Body of pancreas (tissue), 4 donors: ENCODE data around the gene SCFD2. TPM values are rescaled to one million over a fixed set of nuclear protein-coding genes. Genes with fewer than 3 reads are reported as not detected.
A peak's percentile ranks its signal among the peaks of the same experiment; 100 is the strongest.

Source experiments
- ATAC-seq: fragments of 150-250 bp; one replicate; pipeline ENCODE4 v1.9.1; 2016
- DNase-seq, 4 donors: peaks; one replicate each; pipeline ENCODE4 v3.0.0-alpha.2; 2019
- H3K27ac ChIP-seq, 4 donors: fragments of 200-600 bp; sonication (generic); 1 replicate in 3 of 4; 2 replicates in 1 of 4; pipeline versions ENCODE4 v1.5.1 to v1.6.1; 2016 to 2019; ENCODE audit warnings: mild to moderate bottlenecking in 1 of 4, mixed read lengths in 1 of 4, moderate library complexity in 1 of 4
- H3K27me3 ChIP-seq, 2 donors: fragments of 200-600 bp; sonication (generic); one replicate each; pipeline ENCODE4 v1.6.0; 2016; ENCODE audit warnings: mild to moderate bottlenecking in 1 of 2
- H3K36me3 ChIP-seq, 2 donors: fragments of 200-600 bp; sonication (generic); replicated peaks in 1 of 2; 2 replicates each; pipeline ENCODE4 v1.5.1; 2016; ENCODE audit warnings: low read depth in 2 of 2; ENCODE audit not compliant: insufficient read depth in 1 of 2
- H3K4me1 ChIP-seq: fragments of 200-600 bp; sonication (generic); one replicate; pipeline ENCODE4 v1.6.0; 2016
- H3K4me3 ChIP-seq, 2 donors: fragments of 200-600 bp; sonication (generic); 1 replicate in 1 of 2; 2 replicates in 1 of 2; pipeline ENCODE4 v1.5.1; 2016 to 2019
- H3K9me3 ChIP-seq, 3 donors: fragments of 200-600 bp; sonication (generic); 1 replicate in 2 of 3; 2 replicates in 1 of 3; pipeline ENCODE4 v1.5.1; 2016
- POLR2A ChIP-seq, 3 donors: fragments of 450-650 bp; IDR thresholded peaks; one replicate each; pipeline ENCODE4 v1.6.1; 2016; ENCODE audit warnings: antibody characterized with exemption in 3 of 3, mild to moderate bottlenecking in 2 of 3
- WGBS, 2 donors: methylation state at CpG; one replicate each; pipeline ENCODE4 v1.1.5; 2017; 5-methylcytosine and 5-hydroxymethylcytosine counted together
- intact Hi-C: fragments of 100-400 bp; cut with DNase I; formaldehyde crosslinking; loops from one replicate; pipeline ENCODE4 v1.15.1; 2023
- total RNA-seq, 2 donors: library from RNA; depleted of rRNA; stranded (reverse); fragments of >200 nt; gene quantifications; one replicate each; pipeline ENCODE4 v1.1.0, GENCODE V29; 2016
- TF ChIP-seq, protein P1 (sequence below), 7 experiments: fragments of 450-650 bp in 4 of 7; fragments of 200-600 bp in 3 of 7; sonication (generic) in 3 of 7; IDR thresholded peaks; one replicate each; pipeline ENCODE4 v1.5.1; 2016 to 2019; ENCODE audit warnings: antibody characterized with exemption in 7 of 7

The SCFD2 gene
- total RNA-seq, 2 donors from 2014 or later, result 17.9 to 53.7 TPM

DNA sequence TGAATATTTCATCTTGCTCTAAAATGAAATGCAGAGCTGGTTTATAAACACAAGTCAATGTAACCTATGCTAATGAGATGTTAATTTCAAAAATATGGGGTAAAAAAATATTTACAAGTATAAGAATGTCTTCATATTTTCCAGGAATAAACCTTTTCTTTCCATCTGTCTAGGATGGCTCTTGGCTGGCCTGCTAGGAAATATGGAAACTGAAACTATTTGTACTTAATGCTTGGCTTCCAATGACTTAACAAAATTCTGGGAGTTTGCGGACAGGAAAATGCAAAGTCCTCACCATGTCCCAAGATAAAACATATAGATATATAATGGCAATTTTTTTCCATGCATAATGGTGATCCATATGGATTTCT lies 168.1 kb downstream of the SCFD2 start:
- no peak for ATAC-seq
- Histone ChIP-seq H3K27me3 (no peaks in the 10 kb centered on the region), H3K9me3 (no peaks in the 10 kb centered on the region), H3K27ac (no peak overlapping the region), H3K36me3 (no peaks in the 10 kb centered on the region), H3K4me3 (no peak overlapping the region), H3K4me1 (no peaks in the 10 kb centered on the region)
- intact Hi-C loops, result loop anchor here (10.0 kb wide), 2 partner anchors 607 to 1037 kb away; no protein-coding TSS in a partner anchor
- DNase-seq, result no peak
- 83 to 88% methylated on average over 1 of the region's 1 CpG for WGBS, 2 donors
- no peak for TF ChIP-seq POLR2A (IDR thresholded peaks at IDR 0.05)
- TF ChIP-seq, protein P1, sequence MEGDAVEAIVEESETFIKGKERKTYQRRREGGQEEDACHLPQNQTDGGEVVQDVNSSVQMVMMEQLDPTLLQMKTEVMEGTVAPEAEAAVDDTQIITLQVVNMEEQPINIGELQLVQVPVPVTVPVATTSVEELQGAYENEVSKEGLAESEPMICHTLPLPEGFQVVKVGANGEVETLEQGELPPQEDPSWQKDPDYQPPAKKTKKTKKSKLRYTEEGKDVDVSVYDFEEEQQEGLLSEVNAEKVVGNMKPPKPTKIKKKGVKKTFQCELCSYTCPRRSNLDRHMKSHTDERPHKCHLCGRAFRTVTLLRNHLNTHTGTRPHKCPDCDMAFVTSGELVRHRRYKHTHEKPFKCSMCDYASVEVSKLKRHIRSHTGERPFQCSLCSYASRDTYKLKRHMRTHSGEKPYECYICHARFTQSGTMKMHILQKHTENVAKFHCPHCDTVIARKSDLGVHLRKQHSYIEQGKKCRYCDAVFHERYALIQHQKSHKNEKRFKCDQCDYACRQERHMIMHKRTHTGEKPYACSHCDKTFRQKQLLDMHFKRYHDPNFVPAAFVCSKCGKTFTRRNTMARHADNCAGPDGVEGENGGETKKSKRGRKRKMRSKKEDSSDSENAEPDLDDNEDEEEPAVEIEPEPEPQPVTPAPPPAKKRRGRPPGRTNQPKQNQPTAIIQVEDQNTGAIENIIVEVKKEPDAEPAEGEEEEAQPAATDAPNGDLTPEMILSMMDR (IDR thresholded peaks at IDR 0.05), result no peak

DNA sequence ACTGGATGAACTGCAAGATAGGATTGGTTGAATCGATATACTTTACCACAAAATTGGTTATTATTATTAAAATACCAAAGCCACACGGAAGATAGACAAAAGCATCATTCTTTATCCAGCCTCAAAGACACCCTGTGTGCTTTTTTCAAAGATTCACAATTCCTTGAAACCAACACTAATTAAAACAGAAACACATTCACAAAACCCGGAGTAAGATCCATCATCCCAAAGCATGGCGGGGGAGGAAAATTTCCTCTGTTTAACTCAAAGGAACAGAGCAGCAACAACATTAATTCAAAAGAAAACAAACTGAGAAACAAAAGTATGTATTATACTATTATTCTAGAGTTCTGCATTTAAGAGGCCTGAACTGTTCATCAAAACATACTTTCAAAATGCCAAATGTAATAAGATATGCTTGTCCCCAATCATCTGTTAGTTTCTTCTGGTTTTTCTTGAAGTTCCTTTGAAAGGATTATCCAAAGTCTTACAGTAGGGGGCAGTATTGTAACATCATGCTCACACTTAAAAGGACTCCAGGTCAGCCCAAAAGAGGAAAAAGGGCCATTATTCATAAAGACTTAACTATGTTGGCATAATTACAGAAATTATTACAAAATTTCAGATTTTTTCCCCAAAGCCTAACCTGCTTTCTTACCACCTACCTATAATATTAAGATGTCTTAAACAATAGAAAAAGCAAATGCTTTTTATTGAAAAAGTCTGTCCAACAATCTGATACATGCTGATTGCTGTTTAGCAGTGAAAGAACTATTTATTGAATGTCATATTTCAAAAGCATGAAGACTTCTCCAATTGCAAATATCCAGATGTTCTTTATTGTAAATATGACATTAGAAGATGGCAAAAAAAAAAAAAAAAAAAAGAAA lies 168.7 kb downstream of the SCFD2 start:
- Histone ChIP-seq H3K4me3 (no peak overlapping the region), H3K27me3 (no peaks in the 10 kb centered on the region), H3K9me3 (no peaks in the 10 kb centered on the region), H3K36me3 (no peaks in the 10 kb centered on the region), H3K27ac (no peak overlapping the region), H3K4me1 (no peaks in the 10 kb centered on the region)
- WGBS, 2 donors, result 65 to 70% methylated on average over 4 of the region's 4 CpGs
- no peak for TF ChIP-seq POLR2A (IDR thresholded peaks at IDR 0.05)
- TF ChIP-seq, protein P1 (IDR thresholded peaks at IDR 0.05), result peak; percentile 45 to 80 (median 75)
- ATAC-seq (peak; percentile 62), DNase-seq (peak in 1 of 4 donors; percentile 3)
- intact Hi-C loops, result loop anchor here (10.0 kb wide), 2 partner anchors 608 to 1038 kb away; no protein-coding TSS in a partner anchor

DNA sequence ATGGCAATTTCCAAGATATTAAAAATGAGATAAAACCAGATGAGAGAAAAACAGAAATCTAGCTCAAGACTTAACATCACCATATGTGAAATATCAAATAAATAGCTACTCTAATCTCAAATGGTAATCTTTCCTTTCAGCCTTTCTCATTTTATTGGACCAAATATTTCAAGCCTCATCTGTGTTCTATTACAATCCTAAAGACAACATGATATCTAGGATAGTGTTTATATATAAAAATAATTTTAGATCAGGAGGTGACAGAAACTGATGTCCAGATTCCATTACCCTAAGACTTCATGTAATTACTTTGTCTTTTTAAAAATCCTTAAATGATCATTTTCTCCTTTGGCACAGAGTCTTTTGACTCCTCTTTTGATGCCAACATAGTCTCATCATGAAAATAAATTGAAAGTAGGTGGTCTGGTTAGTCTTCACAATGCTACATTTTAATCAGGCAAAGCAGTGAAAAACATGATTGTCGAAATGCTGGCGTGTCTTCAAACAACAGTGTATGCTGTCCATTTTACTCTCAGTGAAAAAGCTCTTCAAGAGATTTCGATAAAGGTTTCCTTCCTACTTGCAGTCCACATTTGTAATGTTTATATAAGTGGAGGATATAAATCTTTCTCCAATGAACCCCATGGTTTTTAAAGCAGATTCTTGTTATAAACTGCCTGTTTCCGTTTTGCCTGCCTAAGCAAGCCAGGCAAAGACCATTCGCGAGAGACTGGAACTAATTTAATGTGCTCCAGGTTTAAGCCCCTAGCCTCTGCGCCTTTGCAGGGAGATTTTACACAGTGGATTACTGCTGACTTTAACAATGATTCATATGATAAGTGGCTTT lies 169.8 kb downstream of the SCFD2 start:
- WGBS, 2 donors, result 59 to 84% methylated on average over 7 of the region's 7 CpGs
- no peak for DNase-seq
- intact Hi-C loops, result loop anchor here (10.0 kb wide), 2 partner anchors 609 to 1039 kb away; no protein-coding TSS in a partner anchor

DNA sequence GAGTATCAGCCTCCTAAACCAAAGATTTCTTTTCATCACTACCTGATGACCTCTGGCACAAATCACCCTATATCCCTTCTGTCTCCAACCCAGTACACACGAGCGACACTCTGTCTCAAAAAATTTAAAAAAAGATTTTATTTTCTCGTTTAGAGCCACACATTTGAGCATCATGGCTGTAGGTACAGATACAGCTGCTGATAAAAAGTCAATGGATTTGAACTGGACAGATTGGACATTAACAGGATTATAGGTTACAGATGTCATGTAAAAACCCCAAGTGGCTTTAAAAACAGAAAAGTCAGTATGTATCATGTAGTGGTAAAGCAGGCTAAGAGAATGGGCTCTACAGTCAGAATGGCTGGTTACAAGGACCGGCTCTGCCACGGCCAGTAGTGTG lies 171.1 kb downstream of the SCFD2 start:
- TF ChIP-seq, protein P1 (IDR thresholded peaks at IDR 0.05), result no peak
- TF ChIP-seq POLR2A (IDR thresholded peaks at IDR 0.05), result no peak
- 85 to 88% methylated on average over 5 of the region's 5 CpGs for WGBS, 2 donors
- ATAC-seq (no peak), DNase-seq (no peak)
- H3K9me3 ChIP-seq, result no peaks in the 10 kb centered on the region
- no peaks in the 10 kb centered on the region for H3K4me1 ChIP-seq
- intact Hi-C loops, result loop anchor here (10.0 kb wide), 2 partner anchors 610 to 1040 kb away; no protein-coding TSS in a partner anchor
- no peaks in the 10 kb centered on the region for H3K27me3 ChIP-seq
- no peaks in the 10 kb centered on the region for H3K36me3 ChIP-seq
- no peak overlapping the region for H3K4me3 ChIP-seq
- no peak overlapping the region for H3K27ac ChIP-seq

More for the DNA sequence above, 169.8 kb downstream of the SCFD2 start:
- no peak overlapping the region for H3K27ac ChIP-seq
- H3K9me3 ChIP-seq, result no peaks in the 10 kb centered on the region
- no peaks in the 10 kb centered on the region for H3K27me3 ChIP-seq
- ATAC-seq, result no peak
- no peaks in the 10 kb centered on the region for H3K4me1 ChIP-seq
- TF ChIP-seq POLR2A (IDR thresholded peaks at IDR 0.05), result no peak
- TF ChIP-seq, protein P1 (IDR thresholded peaks at IDR 0.05), result no peak
- no peak overlapping the region for H3K4me3 ChIP-seq
- H3K36me3 ChIP-seq, result no peaks in the 10 kb centered on the region
